GM11168 (cell line): ENCODE results near the gene DOCK8.

Experiments
- in situ Hi-C: fragments of 300-500 bp; cut with MboI; formaldehyde crosslinking; loops from one replicate; pipeline ENCODE4 v1.12.0; 2022; ENCODE audit warnings: low sequenced_read_pairs; ENCODE audit not compliant: unreplicated experiment

The DOCK8 gene

GRCh38 chr9:479971-480350 is 265.3 kb downstream of the DOCK8 start:
- in situ Hi-C loops: no loop called here

- in situ Hi-C loops: no loop called here
Measured at GRCh38 chr9:482739-483138, 268.1 kb downstream of the DOCK8 start.

GRCh38 chr9:486156-486555 is 271.5 kb downstream of the DOCK8 start:
- in situ Hi-C loops: no loop called here

GRCh38 chr9:487429-487828 is 272.8 kb downstream of the DOCK8 start:
- in situ Hi-C loops: no loop called here

GRCh38 chr9:488448-488847 is 273.8 kb downstream of the DOCK8 start:
- in situ Hi-C loops: no loop called here

GRCh38 chr9:489198-490197 is 274.8 kb downstream of the DOCK8 start:
- in situ Hi-C loops: no loop called here

- in situ Hi-C loops: no loop called here
Measured at GRCh38 chr9:494764-495163, 280.1 kb downstream of the DOCK8 start.

- in situ Hi-C loops: no loop called here
Measured at GRCh38 chr9:495739-496138, 281.1 kb downstream of the DOCK8 start.

- in situ Hi-C loops: no loop called here
Measured at GRCh38 chr9:503326-503725, 288.7 kb downstream of the DOCK8 start.

- in situ Hi-C loops: no loop called here
Measured at GRCh38 chr9:503881-504852, 289.5 kb downstream of the DOCK8 start, which contains the start of gene KANK1. KANK1 (plus strand) TSS chr9:504695.

- in situ Hi-C loops: no loop called here
Measured at GRCh38 chr9:504921-505740, 290.5 kb downstream of the DOCK8 start.

GRCh38 chr9:505741-506059 is 291.0 kb downstream of the DOCK8 start:
- in situ Hi-C loops: no loop called here

GRCh38 chr9:506281-506680 is 291.6 kb downstream of the DOCK8 start:
- in situ Hi-C loops: no loop called here

- in situ Hi-C loops: no loop called here
Measured at GRCh38 chr9:511861-512260, 297.2 kb downstream of the DOCK8 start.

- in situ Hi-C loops: no loop called here
Measured at GRCh38 chr9:512555-513272, 298.0 kb downstream of the DOCK8 start.
